GM21390 (cell line): ENCODE data around the gene YRDC.

ENCODE experiments used
- ATAC-seq: cut with Tn5 transposase; IDR thresholded peaks from one replicate; pipeline ENCODE4 v1.9.1; 2021; ENCODE audit not compliant: unreplicated experiment

The YRDC gene, protein sequence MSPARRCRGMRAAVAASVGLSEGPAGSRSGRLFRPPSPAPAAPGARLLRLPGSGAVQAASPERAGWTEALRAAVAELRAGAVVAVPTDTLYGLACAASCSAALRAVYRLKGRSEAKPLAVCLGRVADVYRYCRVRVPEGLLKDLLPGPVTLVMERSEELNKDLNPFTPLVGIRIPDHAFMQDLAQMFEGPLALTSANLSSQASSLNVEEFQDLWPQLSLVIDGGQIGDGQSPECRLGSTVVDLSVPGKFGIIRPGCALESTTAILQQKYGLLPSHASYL

GRCh38 chr1:37807555-37808368 lies at the start of gene YRDC, which contains the start of gene C1orf122:
TSS of gene YRDC (minus strand) at chr1:37808208. CDS start at chr1:37808180, 28 bp downstream.
TSS of gene C1orf122 (plus strand) at chr1:37807790. CDS start at chr1:37808405, 615 bp downstream.
- peak; percentile 89 for ATAC-seq

DNA sequence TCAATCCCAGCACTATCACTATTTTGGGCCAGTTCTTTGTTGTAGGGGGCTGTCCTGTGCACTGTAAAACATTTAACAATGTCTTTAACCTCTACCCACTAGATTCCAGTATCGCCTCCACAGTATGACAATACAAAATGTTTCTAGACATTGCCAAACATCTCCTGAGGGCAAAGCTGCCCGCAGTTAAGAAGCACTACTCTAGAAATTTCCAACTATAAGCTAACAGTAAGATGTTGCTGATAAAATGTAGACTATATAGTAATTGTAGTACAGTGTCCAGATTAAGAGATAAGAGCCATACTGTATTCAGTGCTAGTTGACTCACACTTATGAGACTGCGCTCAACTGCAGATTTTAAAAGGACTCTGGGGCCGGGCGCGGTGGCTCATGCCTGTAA lies 46.4 kb upstream of the YRDC start:
- ATAC-seq, result no peak

- no peak for ATAC-seq
These were observed 45.1 kb upstream of the YRDC start for GRCh38 chr1:37853157-37853556.

GRCh38 chr1:37851782-37852210 lies 43.8 kb upstream of the YRDC start:
- ATAC-seq, result no peak

GRCh38 chr1:37851262-37851661 lies 43.3 kb upstream of the YRDC start:
- ATAC-seq, result no peak

DNA sequence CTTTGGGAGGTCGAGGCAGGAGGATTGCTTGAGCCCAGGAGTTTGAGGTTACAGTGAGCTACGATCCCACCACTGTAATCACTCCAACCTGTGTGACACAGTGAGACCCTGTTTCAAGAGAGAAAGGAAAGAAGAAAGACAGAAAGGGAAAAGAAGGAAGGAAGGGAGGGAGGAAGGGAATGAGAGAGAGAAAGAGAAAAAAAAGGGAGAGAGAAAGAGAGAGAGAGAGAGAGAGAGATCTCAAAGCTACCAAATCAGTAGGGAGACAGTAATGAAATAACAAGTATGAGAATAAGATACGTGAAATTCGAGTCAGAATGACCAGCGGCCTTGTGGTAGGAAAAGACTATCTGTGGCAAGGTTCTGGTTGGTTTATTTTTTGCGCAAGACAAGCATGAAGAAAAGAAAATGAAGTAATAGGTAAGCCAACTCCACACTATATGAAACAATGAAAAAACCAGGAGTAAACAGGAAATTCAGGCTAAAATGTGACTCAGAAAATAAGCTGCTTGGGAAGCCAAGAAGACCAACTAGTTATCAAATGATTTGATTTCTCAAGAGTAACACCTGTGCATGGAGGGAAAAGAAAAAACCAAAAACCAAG lies 42.4 kb upstream of the YRDC start:
- ATAC-seq, result no peak

GRCh38 chr1:37849480-37849879 lies 41.5 kb upstream of the YRDC start:
- no peak for ATAC-seq

DNA sequence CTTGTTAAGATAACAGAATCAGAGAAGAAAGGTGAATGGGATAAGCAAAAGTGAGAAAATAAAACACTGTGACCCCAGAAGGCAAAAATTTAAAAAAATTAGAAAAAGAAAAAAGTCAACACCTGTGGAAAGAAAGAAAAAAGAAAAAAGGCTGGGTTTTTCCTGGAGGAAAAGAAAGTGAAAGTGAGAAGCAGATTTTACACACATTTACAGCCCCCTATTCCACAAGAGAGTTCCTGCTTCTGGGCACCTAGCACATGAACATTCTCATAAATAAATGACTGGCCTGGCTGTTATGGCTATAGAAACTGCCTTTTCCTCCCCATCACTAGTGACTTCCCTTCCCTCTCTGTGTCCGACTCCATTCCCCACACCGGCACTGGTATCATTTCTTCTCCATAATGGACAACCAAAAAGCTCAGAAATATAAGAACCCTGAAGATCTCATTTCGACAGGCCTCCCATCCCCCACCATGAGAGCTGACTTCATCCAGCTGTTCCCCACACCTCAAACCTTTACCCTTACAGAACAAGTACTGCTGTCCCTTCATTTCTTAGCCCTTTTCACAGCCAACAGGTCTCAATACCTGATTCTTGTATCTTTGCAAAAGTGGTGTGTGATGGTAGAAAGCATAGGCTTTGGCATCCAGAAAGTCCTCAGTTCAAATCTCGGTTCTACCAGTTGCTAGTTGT lies 38.8 kb upstream of the YRDC start:
- ATAC-seq, result no peak

- ATAC-seq, result no peak
These were observed 37.8 kb upstream of the YRDC start for GRCh38 chr1:37845786-37846185.

- no peak for ATAC-seq
These were observed 37.1 kb upstream of the YRDC start for GRCh38 chr1:37845049-37845646.

DNA sequence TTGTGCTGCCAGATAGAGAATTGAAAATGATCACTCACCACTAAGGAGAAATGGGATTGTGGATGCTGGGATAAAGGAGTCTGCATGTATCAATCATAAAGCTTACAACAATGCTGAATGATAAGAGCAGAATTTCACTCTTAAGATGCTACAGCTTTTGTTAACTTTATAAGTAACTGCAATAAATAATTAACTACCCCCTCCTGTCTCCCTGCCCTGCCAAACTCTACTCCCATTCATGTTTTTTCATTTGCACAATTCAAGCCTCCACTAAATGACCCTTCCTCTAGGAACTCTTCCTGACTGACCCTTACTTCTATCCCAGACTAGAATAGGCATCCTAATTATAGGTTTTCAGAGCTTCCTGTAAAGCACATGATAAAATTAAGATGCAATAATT lies 36.5 kb upstream of the YRDC start:
- ATAC-seq, result no peak

DNA sequence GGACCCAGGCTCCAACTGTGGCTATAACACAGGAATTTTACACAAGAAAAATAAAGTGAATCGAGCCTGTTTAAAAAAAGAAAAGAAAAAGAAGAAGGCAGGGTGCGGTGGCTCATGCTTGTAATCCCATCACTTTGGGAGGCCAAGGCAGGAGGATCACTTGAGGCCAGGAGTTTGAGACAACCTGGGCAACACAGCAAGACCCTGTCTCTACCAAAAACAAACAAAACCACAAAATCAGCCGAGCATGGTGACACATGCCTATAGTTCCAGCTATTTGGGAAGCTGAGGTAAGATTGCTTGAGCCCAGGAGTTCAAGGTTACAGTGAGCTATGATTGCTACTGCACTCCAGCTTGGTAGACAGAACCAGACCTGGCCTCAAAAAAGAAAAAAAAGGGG lies 33.6 kb upstream of the YRDC start:
- ATAC-seq, result no peak

DNA sequence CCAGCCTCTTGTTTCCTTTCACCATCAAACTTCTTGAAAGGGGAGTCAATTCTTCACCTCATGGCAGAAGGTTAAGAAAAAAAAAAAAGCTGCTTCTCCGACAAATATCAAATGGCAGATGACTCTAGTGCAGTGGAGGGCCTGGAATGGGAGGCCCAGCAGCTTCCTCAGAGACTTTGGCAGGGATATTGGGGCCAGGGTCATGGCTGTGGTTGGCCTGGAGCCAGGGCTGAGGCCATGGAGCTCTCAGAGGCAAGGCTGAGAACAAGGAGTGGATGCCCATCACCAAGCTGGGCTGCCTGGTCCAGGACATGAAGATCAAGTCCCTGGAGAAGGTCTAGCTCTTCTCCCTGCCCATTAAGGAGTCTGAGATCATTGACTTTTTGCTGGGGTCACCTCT lies 32.7 kb upstream of the YRDC start:
- ATAC-seq, result no peak

GRCh38 chr1:37839676-37840075 lies 31.7 kb upstream of the YRDC start:
- ATAC-seq, result no peak

GRCh38 chr1:37836788-37837187 lies 28.8 kb upstream of the YRDC start:
- ATAC-seq, result no peak

GRCh38 chr1:37831809-37832208 lies 23.8 kb upstream of the YRDC start:
- ATAC-seq, result no peak

DNA sequence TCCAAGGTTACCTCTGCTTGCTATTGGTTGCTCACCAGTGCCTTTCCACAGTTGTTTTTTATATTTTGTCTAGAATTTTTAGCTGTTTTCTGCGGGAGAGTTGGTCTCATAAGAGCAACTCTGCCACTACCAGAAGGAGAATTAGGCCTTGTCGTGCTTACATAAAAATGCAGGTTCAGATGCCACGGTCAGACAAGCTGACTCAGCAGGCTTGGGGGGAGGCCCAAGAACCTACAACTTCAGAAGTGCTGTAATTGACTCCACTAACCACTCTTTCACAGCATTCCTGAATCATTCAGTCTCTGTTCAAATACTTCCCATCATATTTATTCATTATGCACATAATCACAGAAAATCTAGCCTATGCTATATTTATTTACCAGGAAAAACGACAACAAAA lies 23.1 kb upstream of the YRDC start:
- ATAC-seq, result no peak

- no peak for ATAC-seq
These were observed 20.5 kb upstream of the YRDC start for GRCh38 chr1:37828410-37829074.

- no peak for ATAC-seq
These were observed 17.5 kb upstream of the YRDC start for GRCh38 chr1:37825506-37825905.

- ATAC-seq, result no peak
These were observed 16.0 kb upstream of the YRDC start for GRCh38 chr1:37824001-37824400.
